ENCODE data around the gene GABBR2.

GABBR2 gene

DNA sequence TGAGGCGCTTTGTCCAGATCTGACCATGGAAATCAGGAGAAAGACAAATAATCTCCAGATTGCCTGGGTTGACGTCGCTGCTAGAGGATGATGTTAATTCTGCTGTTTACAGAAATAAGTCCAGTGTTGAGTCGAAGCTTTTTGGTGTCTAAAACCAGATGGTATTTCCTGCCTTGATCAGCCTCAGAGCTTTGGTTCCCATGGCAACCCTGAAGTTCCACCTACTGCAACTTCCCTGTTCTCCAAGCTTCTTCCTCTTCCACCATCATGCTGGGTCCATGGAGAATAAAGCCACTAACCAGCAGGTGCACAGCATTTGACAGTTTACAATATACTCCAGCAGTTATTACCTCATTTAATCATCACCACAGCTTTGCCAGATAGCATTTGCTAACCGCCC is 18.0 kb upstream of the GABBR2 start:
- H3K9ac ChIP-seq = no peak overlapping the region
- no peak overlapping the region for H2AFZ ChIP-seq
- H3K4me3 ChIP-seq (ENCODE audit: low read depth, low read length) = no peak overlapping the region
- H3K36me3 ChIP-seq (ENCODE audit: control insufficient read depth, insufficient read depth, low read length) = no peaks in the 10 kb centered on the region
- H3K79me2 ChIP-seq = no peaks in the 10 kb centered on the region
- no peaks in the 10 kb centered on the region for H3K27me3 ChIP-seq (ENCODE audit: control insufficient read depth, insufficient read depth, low read length)
- H3K9me3 ChIP-seq (ENCODE audit: control insufficient read depth, low read length) = no peaks in the 10 kb centered on the region
- H3K4me2 ChIP-seq (ENCODE audit: low read length) = no peak overlapping the region
- H3K4me1 ChIP-seq = no peaks in the 10 kb centered on the region
- TF ChIP-seq, protein P1, sequence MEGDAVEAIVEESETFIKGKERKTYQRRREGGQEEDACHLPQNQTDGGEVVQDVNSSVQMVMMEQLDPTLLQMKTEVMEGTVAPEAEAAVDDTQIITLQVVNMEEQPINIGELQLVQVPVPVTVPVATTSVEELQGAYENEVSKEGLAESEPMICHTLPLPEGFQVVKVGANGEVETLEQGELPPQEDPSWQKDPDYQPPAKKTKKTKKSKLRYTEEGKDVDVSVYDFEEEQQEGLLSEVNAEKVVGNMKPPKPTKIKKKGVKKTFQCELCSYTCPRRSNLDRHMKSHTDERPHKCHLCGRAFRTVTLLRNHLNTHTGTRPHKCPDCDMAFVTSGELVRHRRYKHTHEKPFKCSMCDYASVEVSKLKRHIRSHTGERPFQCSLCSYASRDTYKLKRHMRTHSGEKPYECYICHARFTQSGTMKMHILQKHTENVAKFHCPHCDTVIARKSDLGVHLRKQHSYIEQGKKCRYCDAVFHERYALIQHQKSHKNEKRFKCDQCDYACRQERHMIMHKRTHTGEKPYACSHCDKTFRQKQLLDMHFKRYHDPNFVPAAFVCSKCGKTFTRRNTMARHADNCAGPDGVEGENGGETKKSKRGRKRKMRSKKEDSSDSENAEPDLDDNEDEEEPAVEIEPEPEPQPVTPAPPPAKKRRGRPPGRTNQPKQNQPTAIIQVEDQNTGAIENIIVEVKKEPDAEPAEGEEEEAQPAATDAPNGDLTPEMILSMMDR (IDR thresholded peaks at IDR 0.05) = no peak
- H3K27ac ChIP-seq = no peak overlapping the region

DNA sequence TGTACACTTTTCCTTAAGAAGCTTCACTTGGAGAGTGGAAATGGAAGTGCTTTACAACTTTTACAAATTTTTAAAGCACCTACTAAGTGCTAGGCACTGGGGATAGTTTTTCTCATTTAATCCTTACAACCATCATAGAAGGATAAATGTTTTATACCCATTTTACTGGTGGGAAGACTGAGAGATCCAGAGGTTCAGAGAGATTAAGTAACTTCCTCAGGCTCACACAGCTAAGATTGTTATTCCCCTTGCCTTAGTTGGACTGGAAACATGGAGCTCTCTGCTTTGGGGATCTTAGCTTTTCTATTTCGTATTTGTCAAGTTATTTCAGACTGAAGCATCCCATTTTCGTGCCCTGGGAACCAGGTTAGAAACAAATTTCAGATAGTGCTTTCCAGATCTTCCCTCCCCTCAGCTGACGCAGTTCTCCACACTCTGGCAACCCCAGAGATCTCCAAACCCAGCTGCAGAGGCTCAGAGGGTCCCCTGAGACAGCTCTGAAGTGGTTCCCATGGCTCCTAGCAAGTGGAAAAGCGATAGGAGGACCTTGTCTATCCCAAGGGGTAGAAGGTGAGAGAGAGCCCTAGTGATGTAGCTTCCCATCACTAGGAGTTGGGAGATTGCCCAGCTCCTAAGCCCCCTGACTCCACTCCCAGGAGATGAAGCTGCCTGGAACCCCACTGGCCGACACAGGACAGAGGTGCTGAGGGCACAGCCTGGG is 16.2 kb upstream of the GABBR2 start:
- no peak overlapping the region for H3K4me2 ChIP-seq (ENCODE audit: low read length)
- TF ChIP-seq, protein P1 (IDR thresholded peaks at IDR 0.05) = no peak

DNA sequence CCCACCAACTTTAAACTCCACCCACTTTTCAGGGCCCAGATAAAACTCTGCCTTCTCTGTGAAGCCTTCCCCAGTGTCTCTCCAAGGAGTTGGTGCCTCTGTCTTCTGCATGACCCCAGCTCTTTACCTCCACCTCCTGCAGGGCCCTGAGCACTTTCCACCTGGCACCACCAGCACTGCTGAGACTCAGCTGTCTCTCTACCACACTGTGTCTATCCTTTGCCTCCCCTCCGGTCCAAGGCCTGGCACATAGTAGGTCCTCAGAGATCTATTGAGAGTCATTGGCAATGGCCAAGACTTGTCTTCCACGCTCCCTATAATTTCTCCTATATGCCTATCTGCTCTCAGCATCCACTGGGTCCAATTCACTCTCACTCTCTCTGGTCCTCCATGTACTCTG is 12.9 kb upstream of the GABBR2 start:
- no peaks in the 10 kb centered on the region for H3K27me3 ChIP-seq (ENCODE audit: control insufficient read depth, insufficient read depth, low read length)
- no peak overlapping the region for H2AFZ ChIP-seq
- H3K27ac ChIP-seq = no peak overlapping the region
- H3K4me2 ChIP-seq (ENCODE audit: low read length) = no peak overlapping the region
- H3K9ac ChIP-seq = no peak overlapping the region
- H3K79me2 ChIP-seq = no peaks in the 10 kb centered on the region
- TF ChIP-seq, protein P1 (IDR thresholded peaks at IDR 0.05) = no peak
- no peaks in the 10 kb centered on the region for H3K4me1 ChIP-seq
- no peaks in the 10 kb centered on the region for H3K9me3 ChIP-seq (ENCODE audit: control insufficient read depth, low read length)
- H3K36me3 ChIP-seq (ENCODE audit: control insufficient read depth, insufficient read depth, low read length) = no peaks in the 10 kb centered on the region
- no peak overlapping the region for H3K4me3 ChIP-seq (ENCODE audit: low read depth, low read length)

More for the DNA sequence above, 16.2 kb upstream of the GABBR2 start:
- Histone ChIP-seq H3K9me3 (ENCODE audit: control insufficient read depth, low read length) (no peaks in the 10 kb centered on the region), H3K27ac (no peak overlapping the region), H3K27me3 (ENCODE audit: control insufficient read depth, insufficient read depth, low read length) (no peaks in the 10 kb centered on the region), H3K4me1 (no peaks in the 10 kb centered on the region), H3K4me3 (ENCODE audit: low read depth, low read length) (no peak overlapping the region), H3K9ac (no peak overlapping the region), H3K79me2 (no peaks in the 10 kb centered on the region), H2AFZ (no peak overlapping the region), H3K36me3 (ENCODE audit: control insufficient read depth, insufficient read depth, low read length) (no peaks in the 10 kb centered on the region)

DNA sequence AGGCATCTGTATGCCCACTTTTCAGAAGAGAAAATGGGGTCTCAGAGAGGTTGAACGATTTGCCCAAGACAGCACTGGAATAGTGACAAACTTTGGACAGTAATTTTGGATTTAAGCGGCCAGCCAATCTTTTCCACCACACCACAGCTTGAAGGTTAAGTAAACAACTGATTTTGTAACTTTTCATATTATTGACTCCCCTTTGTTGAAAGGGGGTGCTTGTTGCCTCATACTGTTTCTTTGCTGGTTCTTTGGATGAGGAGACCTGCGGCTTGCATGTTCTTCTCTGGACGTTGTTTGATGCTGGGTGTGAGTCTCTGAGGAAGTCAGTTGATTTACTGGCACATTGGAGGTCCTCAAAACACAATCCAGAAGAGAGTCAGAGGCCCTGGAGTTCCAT is 11.7 kb upstream of the GABBR2 start:
- Histone ChIP-seq H3K27me3 (ENCODE audit: control insufficient read depth, insufficient read depth, low read length) (no peaks in the 10 kb centered on the region), H3K4me3 (ENCODE audit: low read depth, low read length) (no peak overlapping the region)
- TF ChIP-seq, protein P1 (IDR thresholded peaks at IDR 0.05) = no peak

DNA sequence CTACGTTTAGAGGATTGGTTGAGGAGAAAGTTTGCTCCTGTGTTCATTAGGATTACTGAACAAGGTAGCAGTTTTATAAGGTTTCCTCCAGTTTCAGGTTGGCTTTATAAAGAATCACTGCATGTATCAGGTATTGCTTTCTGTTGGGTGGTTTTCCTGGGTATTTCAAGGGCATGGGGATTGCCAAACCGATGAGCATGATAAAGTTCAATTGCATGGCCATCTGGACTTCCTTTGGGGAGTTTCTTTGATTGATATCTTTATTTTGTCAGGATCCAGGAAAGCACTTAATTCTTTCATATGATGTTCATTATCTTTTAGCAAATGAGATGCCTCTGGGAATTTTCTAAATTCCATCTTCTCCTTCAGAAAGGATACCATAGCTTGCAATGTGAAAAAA is 10.3 kb upstream of the GABBR2 start:
- no peak overlapping the region for H3K4me2 ChIP-seq (ENCODE audit: low read length)
- no peak overlapping the region for H3K4me3 ChIP-seq (ENCODE audit: low read depth, low read length)
- H3K27ac ChIP-seq = no peak overlapping the region
- no peaks in the 10 kb centered on the region for H3K27me3 ChIP-seq (ENCODE audit: control insufficient read depth, insufficient read depth, low read length)
- no peaks in the 10 kb centered on the region for H3K4me1 ChIP-seq
- no peak overlapping the region for H2AFZ ChIP-seq
- H3K36me3 ChIP-seq (ENCODE audit: control insufficient read depth, insufficient read depth, low read length) = no peaks in the 10 kb centered on the region
- no peaks in the 10 kb centered on the region for H3K79me2 ChIP-seq
- no peaks in the 10 kb centered on the region for H3K9me3 ChIP-seq (ENCODE audit: control insufficient read depth, low read length)
- H3K9ac ChIP-seq = no peak overlapping the region
- TF ChIP-seq, protein P1 (IDR thresholded peaks at IDR 0.05) = no peak

More for the DNA sequence above, 11.7 kb upstream of the GABBR2 start:
- no peak overlapping the region for H3K9ac ChIP-seq
- no peaks in the 10 kb centered on the region for H3K36me3 ChIP-seq (ENCODE audit: control insufficient read depth, insufficient read depth, low read length)
- H3K9me3 ChIP-seq (ENCODE audit: control insufficient read depth, low read length) = no peaks in the 10 kb centered on the region
- no peaks in the 10 kb centered on the region for H3K4me1 ChIP-seq
- H3K4me2 ChIP-seq (ENCODE audit: low read length) = no peak overlapping the region
- no peak overlapping the region for H3K27ac ChIP-seq
- no peaks in the 10 kb centered on the region for H3K79me2 ChIP-seq
- H2AFZ ChIP-seq = no peak overlapping the region
